ENCODE measurements around the gene ZNF48. TPM values are rescaled to one million over a fixed set of nuclear protein-coding genes. Genes with fewer than 3 reads are reported as not detected.
A peak's percentile ranks its signal among the peaks of the same experiment; 100 is the strongest.

ZNF48 gene
- total RNA-seq, 1 donor from 2014 or later, result 8.1 TPM

- no peak for DNase-seq (ENCODE audit: low spot score)
Observed at GRCh38 chr16:30439720-30440348, 44.6 kb downstream of the ZNF48 start.

DNA sequence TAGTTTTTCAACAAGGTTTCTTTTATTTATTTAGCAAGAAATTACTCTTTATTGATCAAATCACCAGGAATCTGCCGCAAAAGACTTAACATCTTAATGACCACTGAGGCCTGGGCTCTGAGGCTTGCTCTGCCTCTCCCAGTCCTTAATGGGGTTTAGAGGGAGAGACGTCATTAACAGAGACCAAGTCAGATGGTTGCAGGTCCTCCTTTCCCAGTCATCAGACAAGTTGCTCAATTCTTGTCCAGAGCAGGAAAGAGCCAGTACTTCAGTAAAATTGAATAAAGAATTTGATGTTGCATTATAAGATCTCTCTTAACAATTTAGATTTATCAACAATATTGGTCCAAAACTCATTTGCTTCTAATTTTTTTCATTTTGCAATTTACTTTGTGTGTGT lies 48.4 kb downstream of the ZNF48 start:
- no peak for DNase-seq (ENCODE audit: low spot score)

GRCh38 chr16:30444231-30445148 lies 49.3 kb downstream of the ZNF48 start:
- no peak for DNase-seq (ENCODE audit: low spot score)

DNA sequence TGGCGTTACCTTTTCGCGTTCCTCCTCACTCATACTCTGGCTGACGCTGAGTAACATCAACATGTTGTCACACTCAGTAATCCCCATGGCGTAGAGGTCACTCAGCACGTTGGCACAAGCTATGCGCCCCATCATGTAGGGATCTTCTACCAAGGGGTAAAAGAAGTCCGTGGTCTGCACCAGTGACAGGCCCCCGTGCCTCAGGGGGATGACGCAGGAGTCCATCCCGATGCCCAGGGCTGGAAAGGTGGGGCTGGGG lies 49.9 kb downstream of the ZNF48 start:
- no peak for DNase-seq (ENCODE audit: low spot score)

- peak; percentile 99 for DNase-seq (ENCODE audit: low spot score)
Observed at GRCh38 chr16:30445408-30446202, 50.4 kb downstream of the ZNF48 start, which contains the start of gene SEPHS2. TSS of gene SEPHS2 (minus strand) at chr16:30445874. CDS start at chr16:30445727, 147 bp downstream.

- DNase-seq (ENCODE audit: low spot score), result no peak
Observed at GRCh38 chr16:30446203-30446595, 51.0 kb downstream of the ZNF48 start.

DNA sequence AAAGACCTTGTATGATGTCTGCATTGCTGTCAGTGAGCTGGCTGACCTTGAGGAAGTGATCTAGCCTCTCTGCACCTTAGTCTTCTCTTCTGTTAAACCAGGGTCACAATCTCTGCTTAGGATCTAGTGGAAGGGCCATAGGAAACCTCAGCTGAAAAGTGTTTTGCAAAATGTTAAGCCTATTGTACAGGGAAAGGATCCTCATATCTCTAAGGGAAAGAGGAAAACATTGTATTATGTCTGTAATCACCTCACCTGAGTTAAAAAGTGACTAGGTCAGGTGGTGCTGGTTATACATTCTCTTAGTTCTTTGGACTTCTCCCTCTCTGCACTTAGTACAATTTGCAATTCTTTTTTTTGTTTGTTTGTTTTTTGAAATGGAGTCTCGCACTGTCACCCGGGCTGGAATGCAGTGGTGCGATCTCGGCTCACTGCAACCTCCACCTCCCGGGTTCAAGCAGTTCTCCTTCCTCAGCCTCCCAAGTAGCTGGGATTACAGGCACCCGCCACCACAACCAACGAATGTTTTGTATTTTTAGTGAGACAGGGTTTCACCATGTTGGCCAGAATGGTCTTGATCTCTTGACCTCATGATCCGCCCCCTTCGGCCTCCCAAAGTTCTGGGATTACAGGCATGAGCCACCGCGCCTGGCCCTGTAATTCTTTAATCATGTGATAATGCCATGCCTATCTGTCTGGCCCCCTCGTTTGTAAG lies 52.4 kb downstream of the ZNF48 start:
- no peak for DNase-seq (ENCODE audit: low spot score)

- DNase-seq (ENCODE audit: low spot score), result no peak
Observed at GRCh38 chr16:30449116-30449435, 53.9 kb downstream of the ZNF48 start.

Other genes with a start within 250 kb of the ZNF48 start
- gene CORO1A, start 211.8 kb upstream of the ZNF48 start, total RNA-seq, result 24.2 TPM
- 82.9 TPM for gene BOLA2B, start 201.8 kb upstream of the ZNF48 start, total RNA-seq
- 36.4 TPM for gene SLX1A, start 201.5 kb upstream of the ZNF48 start, total RNA-seq
- gene SULT1A3, start 196.2 kb upstream of the ZNF48 start, total RNA-seq, result 28.3 TPM
- gene NPIPB13, start 146.9 kb upstream of the ZNF48 start, total RNA-seq, result 48.8 TPM
- gene CD2BP2, start 40.1 kb upstream of the ZNF48 start, total RNA-seq, result 69.0 TPM
- gene TBC1D10B, start 24.9 kb upstream of the ZNF48 start, total RNA-seq, result 36.9 TPM
- 2.9 TPM for gene MYL11, start 20.6 kb upstream of the ZNF48 start, total RNA-seq
- gene SEPTIN1, start 12.9 kb upstream of the ZNF48 start, total RNA-seq, result 8.2 TPM
- 5.2 TPM for gene ZNF771, start 12.2 kb downstream of the ZNF48 start, total RNA-seq
- 49.9 TPM for gene DCTPP1, start 34.6 kb downstream of the ZNF48 start, total RNA-seq
- 36.2 TPM for gene SEPHS2, start 50.5 kb downstream of the ZNF48 start, total RNA-seq
- gene ITGAL, start 77.3 kb downstream of the ZNF48 start, total RNA-seq, result 8.9 TPM
- gene ZNF768, start 131.1 kb downstream of the ZNF48 start, total RNA-seq, result 37.6 TPM
- 10.4 TPM for gene ZNF747, start 139.4 kb downstream of the ZNF48 start, total RNA-seq
- 6.9 TPM for gene ZNF764, start 163.0 kb downstream of the ZNF48 start, total RNA-seq
- 10.8 TPM for gene ZNF688, start 176.3 kb downstream of the ZNF48 start, total RNA-seq
- gene ZNF785, start 190.3 kb downstream of the ZNF48 start, total RNA-seq, result 25.2 TPM
- gene ZNF689, start 215.0 kb downstream of the ZNF48 start, total RNA-seq, result 10.2 TPM